ENCODE measurements around the gene IRF8. TPM values are rescaled to one million over a fixed set of nuclear protein-coding genes. Genes with fewer than 3 reads are reported as not detected.
"Not testable (repeated sequence)": the region's sequence is repeated elsewhere in the genome, so short reads cannot be mapped to it uniquely, and the experiment has no call there.

The IRF8 gene
- total RNA-seq, 1 experiment from 2014 or later: 0.19 TPM

GRCh38 chr16:85856079-85856478 lies 42.9 kb upstream of the IRF8 start:
- no peak overlapping the region for H3K27ac ChIP-seq (ENCODE audit: low read depth, low read length, poor library complexity, severe bottlenecking)
- ChIA-PET POLR2A (ENCODE audit: low non-redundant PET) (no interaction called here), CTCF (no interaction called here)
- no peak for TF ChIP-seq EZH2 (IDR thresholded peaks at IDR 0.05; ENCODE audit: borderline replicate concordance, low read depth, low read length, poor library complexity, severe bottlenecking)
- TF ChIP-seq, protein P1, sequence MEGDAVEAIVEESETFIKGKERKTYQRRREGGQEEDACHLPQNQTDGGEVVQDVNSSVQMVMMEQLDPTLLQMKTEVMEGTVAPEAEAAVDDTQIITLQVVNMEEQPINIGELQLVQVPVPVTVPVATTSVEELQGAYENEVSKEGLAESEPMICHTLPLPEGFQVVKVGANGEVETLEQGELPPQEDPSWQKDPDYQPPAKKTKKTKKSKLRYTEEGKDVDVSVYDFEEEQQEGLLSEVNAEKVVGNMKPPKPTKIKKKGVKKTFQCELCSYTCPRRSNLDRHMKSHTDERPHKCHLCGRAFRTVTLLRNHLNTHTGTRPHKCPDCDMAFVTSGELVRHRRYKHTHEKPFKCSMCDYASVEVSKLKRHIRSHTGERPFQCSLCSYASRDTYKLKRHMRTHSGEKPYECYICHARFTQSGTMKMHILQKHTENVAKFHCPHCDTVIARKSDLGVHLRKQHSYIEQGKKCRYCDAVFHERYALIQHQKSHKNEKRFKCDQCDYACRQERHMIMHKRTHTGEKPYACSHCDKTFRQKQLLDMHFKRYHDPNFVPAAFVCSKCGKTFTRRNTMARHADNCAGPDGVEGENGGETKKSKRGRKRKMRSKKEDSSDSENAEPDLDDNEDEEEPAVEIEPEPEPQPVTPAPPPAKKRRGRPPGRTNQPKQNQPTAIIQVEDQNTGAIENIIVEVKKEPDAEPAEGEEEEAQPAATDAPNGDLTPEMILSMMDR (conservative IDR thresholded peaks at IDR 0.05; ENCODE audit: low read depth, low read length): no peak
- peaks cover 32% of the 10 kb centered on the region for H3K27me3 ChIP-seq (replicated peaks; ENCODE audit: insufficient read depth, low read depth, low read length, poor library complexity)
- BruUV-seq (replicated peaks): no TSS peak
- no peak for DNase-seq (ENCODE audit: low spot score)
- no peaks in the 10 kb centered on the region for H3K36me3 ChIP-seq (ENCODE audit: insufficient read depth, low read length, poor library complexity, severe bottlenecking)
- intact Hi-C loops (cut with micrococcal nuclease; ENCODE audit: unreplicated experiment): no loop called here
- no peak overlapping the region for H3K4me3 ChIP-seq (ENCODE audit: low read depth, low read length, poor library complexity, severe bottlenecking)
- no peaks in the 10 kb centered on the region for H3K4me1 ChIP-seq (ENCODE audit: insufficient read depth, low read length, poor library complexity, severe bottlenecking)
- no peaks in the 10 kb centered on the region for H3K9me3 ChIP-seq (ENCODE audit: low read depth, low read length, poor library complexity, severe bottlenecking)

- Histone ChIP-seq H3K4me3 (ENCODE audit: low read depth, low read length, poor library complexity, severe bottlenecking) (no peak overlapping the region), H3K36me3 (ENCODE audit: insufficient read depth, low read length, poor library complexity, severe bottlenecking) (no peaks in the 10 kb centered on the region), H3K9me3 (ENCODE audit: low read depth, low read length, poor library complexity, severe bottlenecking) (no peaks in the 10 kb centered on the region), H3K4me1 (ENCODE audit: insufficient read depth, low read length, poor library complexity, severe bottlenecking) (no peaks in the 10 kb centered on the region), H3K27ac (ENCODE audit: low read depth, low read length, poor library complexity, severe bottlenecking) (no peak overlapping the region), H3K27me3 (replicated peaks; ENCODE audit: insufficient read depth, low read depth, low read length, poor library complexity) (peaks cover 31% of the 10 kb centered on the region)
- TF ChIP-seq, protein P1 (conservative IDR thresholded peaks at IDR 0.05; ENCODE audit: low read depth, low read length): no peak
- TF ChIP-seq EZH2 (IDR thresholded peaks at IDR 0.05; ENCODE audit: borderline replicate concordance, low read depth, low read length, poor library complexity, severe bottlenecking): no peak
- no TSS peak for BruUV-seq (replicated peaks)
- POLR2A ChIA-PET (ENCODE audit: low non-redundant PET): no interaction called here
- DNase-seq (ENCODE audit: low spot score): no peak
- intact Hi-C loops (cut with micrococcal nuclease; ENCODE audit: unreplicated experiment): no loop called here
- CTCF ChIA-PET: no interaction called here
Observed at GRCh38 chr16:85856585-85856984, 42.4 kb upstream of the IRF8 start.

GRCh38 chr16:85857406-85857805 lies 41.6 kb upstream of the IRF8 start:
- H3K27me3 ChIP-seq (replicated peaks; ENCODE audit: insufficient read depth, low read depth, low read length, poor library complexity): peaks cover 23% of the 10 kb centered on the region
- no peaks in the 10 kb centered on the region for H3K4me1 ChIP-seq (ENCODE audit: insufficient read depth, low read length, poor library complexity, severe bottlenecking)
- TF ChIP-seq EZH2 (IDR thresholded peaks at IDR 0.05; ENCODE audit: borderline replicate concordance, low read depth, low read length, poor library complexity, severe bottlenecking): no peak
- TF ChIP-seq, protein P1 (conservative IDR thresholded peaks at IDR 0.05; ENCODE audit: low read depth, low read length): no peak
- ChIA-PET POLR2A (ENCODE audit: low non-redundant PET) (no interaction called here), CTCF (no interaction called here)
- H3K9me3 ChIP-seq (ENCODE audit: low read depth, low read length, poor library complexity, severe bottlenecking): no peaks in the 10 kb centered on the region
- no peak for DNase-seq (ENCODE audit: low spot score)
- no peak overlapping the region for H3K27ac ChIP-seq (ENCODE audit: low read depth, low read length, poor library complexity, severe bottlenecking)
- H3K36me3 ChIP-seq (ENCODE audit: insufficient read depth, low read length, poor library complexity, severe bottlenecking): no peaks in the 10 kb centered on the region
- no peak overlapping the region for H3K4me3 ChIP-seq (ENCODE audit: low read depth, low read length, poor library complexity, severe bottlenecking)
- intact Hi-C loops (cut with micrococcal nuclease; ENCODE audit: unreplicated experiment): no loop called here
- no TSS peak for BruUV-seq (replicated peaks)

GRCh38 chr16:85858571-85858970 lies 40.4 kb upstream of the IRF8 start:
- CTCF ChIA-PET; H3K36me3 ChIP-seq (ENCODE audit: insufficient read depth, low read length, poor library complexity, severe bottlenecking); POLR2A ChIA-PET (ENCODE audit: low non-redundant PET); intact Hi-C loops (cut with micrococcal nuclease; ENCODE audit: unreplicated experiment); BruUV-seq (replicated peaks); H3K9me3 ChIP-seq (ENCODE audit: low read depth, low read length, poor library complexity, severe bottlenecking); DNase-seq (ENCODE audit: low spot score); H3K4me1 ChIP-seq (ENCODE audit: insufficient read depth, low read length, poor library complexity, severe bottlenecking); H3K27ac ChIP-seq (ENCODE audit: low read depth, low read length, poor library complexity, severe bottlenecking); H3K4me3 ChIP-seq (ENCODE audit: low read depth, low read length, poor library complexity, severe bottlenecking): not testable (repeated sequence)
- H3K27me3 ChIP-seq (replicated peaks; ENCODE audit: insufficient read depth, low read depth, low read length, poor library complexity): peaks cover 16% of the 10 kb centered on the region

All from A673 (cell line).